Measurements from ENCODE around the gene NUBP2. TPM values are rescaled to one million over a fixed set of nuclear protein-coding genes. Genes with fewer than 3 reads are reported as not detected.

NUBP2 gene
- total RNA-seq, 4 donors from 2014 or later, result 15.3 to 165 (median 59.6) TPM

DNA sequence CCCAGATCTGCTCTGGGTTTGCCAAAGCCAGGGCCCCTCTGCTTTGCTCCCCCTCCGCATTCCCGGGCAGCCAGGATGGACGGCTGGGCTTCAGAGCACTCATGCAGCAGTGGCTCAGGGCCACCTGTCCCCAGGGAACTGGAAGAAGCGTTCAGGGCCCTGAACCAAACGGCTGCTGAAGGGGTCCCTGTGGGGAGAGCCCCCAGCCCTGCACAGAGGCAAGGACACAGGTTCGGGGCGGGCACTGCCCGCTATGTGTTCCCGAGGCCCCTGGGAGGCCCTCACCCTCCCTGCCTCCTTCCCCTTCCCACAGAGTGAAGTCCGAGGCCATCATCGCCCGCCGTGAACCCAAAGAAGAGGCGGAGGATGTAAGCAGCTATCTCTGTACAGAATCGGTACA is 21.8 kb upstream of the NUBP2 start:
- DNase-seq, result no peak
- in situ Hi-C loops (cut with MboI; ENCODE audit: low pct_ligation_motif_present in 1 of 4, low pct_unique_long_range_greater_than_20kb in 1 of 4, low sequenced_read_pairs in 3 of 4) (no loop called here), intact Hi-C loops (cut with DNase I; ENCODE audit: low total_unique reads) (no loop called here)
- 91 to 94% methylated on average over 6 to 15 of the region's 15 CpGs for WGBS, 2 donors (ENCODE audit: low coverage in 1 of 2)
- H3K27ac ChIP-seq, result no peak overlapping the region
- no peaks in the 10 kb centered on the region for H3K27me3 ChIP-seq
- H3K9me3 ChIP-seq, result no peaks in the 10 kb centered on the region
- peaks cover 0 to 5% (median 0%) of the 10 kb centered on the region in 4 donors for H3K36me3 ChIP-seq
- no peak overlapping the region for H3K4me3 ChIP-seq
- H3K4me1 ChIP-seq, result peaks cover 7 to 19% (median 13%) of the 10 kb centered on the region in 4 donors
- TF ChIP-seq POLR2AphosphoS5 (IDR thresholded peaks at IDR 0.05), result no peak
- TF ChIP-seq EP300 (IDR thresholded peaks at IDR 0.05; ENCODE audit: low read depth), result no peak
- TF ChIP-seq POLR2A (IDR thresholded peaks at IDR 0.05), result no peak
- TF ChIP-seq, protein P1, sequence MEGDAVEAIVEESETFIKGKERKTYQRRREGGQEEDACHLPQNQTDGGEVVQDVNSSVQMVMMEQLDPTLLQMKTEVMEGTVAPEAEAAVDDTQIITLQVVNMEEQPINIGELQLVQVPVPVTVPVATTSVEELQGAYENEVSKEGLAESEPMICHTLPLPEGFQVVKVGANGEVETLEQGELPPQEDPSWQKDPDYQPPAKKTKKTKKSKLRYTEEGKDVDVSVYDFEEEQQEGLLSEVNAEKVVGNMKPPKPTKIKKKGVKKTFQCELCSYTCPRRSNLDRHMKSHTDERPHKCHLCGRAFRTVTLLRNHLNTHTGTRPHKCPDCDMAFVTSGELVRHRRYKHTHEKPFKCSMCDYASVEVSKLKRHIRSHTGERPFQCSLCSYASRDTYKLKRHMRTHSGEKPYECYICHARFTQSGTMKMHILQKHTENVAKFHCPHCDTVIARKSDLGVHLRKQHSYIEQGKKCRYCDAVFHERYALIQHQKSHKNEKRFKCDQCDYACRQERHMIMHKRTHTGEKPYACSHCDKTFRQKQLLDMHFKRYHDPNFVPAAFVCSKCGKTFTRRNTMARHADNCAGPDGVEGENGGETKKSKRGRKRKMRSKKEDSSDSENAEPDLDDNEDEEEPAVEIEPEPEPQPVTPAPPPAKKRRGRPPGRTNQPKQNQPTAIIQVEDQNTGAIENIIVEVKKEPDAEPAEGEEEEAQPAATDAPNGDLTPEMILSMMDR (IDR thresholded peaks at IDR 0.05), result no peak

DNA sequence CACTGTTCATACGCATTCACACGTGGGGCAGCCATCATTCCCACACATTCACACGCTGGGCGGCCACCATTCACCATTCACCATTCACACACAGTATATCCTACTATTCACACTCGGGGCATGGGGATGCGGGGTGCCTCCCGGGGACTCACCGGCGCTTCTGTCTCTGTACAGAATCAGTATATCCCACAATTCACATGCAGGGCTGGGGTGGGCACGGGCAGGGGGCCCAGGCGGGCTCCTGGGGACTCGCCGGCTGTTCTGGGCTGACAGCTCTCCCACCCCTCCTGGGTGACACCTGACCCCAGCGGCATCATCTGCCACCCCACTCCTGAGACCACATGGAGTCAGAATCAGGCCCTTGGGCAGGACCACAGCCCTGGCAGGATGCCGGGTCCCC is 21.0 kb upstream of the NUBP2 start:
- intact Hi-C loops (cut with DNase I; ENCODE audit: low total_unique reads) (no loop called here), in situ Hi-C loops (cut with MboI; ENCODE audit: low pct_ligation_motif_present in 1 of 4, low pct_unique_long_range_greater_than_20kb in 1 of 4, low sequenced_read_pairs in 3 of 4) (no loop called here)
- Histone ChIP-seq H3K27me3 (no peaks in the 10 kb centered on the region), H3K9me3 (no peaks in the 10 kb centered on the region), H3K36me3 (peaks cover 0 to 9% (median 0%) of the 10 kb centered on the region in 4 donors), H3K27ac (no peak overlapping the region), H3K4me3 (no peak overlapping the region), H3K4me1 (peaks cover 7 to 17% (median 13%) of the 10 kb centered on the region in 4 donors)
- WGBS, 2 donors (ENCODE audit: low coverage in 1 of 2), result 94% methylated on average over 14 of the region's 15 CpGs; no CpG with 5 or more reads in 1 of the 2 donors
- no peak for TF ChIP-seq POLR2A (IDR thresholded peaks at IDR 0.05)
- TF ChIP-seq EP300 (IDR thresholded peaks at IDR 0.05; ENCODE audit: low read depth), result no peak
- TF ChIP-seq POLR2AphosphoS5 (IDR thresholded peaks at IDR 0.05), result no peak
- TF ChIP-seq, protein P1 (IDR thresholded peaks at IDR 0.05), result no peak
- DNase-seq, result no peak

DNA sequence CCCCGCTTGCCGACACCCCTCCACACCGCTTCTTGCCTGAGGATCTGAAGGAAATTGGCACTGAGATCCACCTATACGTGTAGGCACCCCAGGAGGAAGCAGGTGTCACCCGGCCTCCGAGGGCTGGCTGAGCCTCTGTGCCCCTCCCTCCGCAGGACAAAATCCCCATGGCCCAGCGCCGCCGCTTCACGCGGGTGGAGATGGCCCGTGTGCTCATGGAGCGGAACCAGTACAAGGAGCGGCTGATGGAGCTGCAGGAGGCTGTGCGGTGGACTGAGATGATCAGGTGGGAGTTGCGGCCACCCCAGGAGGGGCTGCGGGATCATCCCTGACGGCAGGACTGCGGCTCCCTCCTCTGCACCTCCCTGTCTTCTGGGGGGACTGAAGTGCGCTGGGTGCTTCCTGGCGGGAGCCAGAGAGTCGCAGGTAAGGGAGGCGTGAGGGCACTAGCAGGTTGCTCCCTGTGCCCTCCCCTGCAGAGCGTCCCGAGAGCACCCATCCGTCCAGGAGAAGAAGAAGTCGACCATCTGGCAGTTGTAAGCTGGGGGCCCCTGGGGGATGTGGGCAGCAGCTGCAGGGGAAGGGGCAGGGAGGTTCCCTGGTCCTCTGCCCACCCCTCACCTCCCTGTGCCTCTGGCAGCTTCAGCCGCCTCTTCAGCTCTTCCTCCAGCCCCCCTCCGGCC is 20.4 kb upstream of the NUBP2 start:
- WGBS, 2 donors (ENCODE audit: low coverage in 1 of 2), result 91% methylated on average over 30 of the region's 30 CpGs; no CpG with 5 or more reads in 1 of the 2 donors
- H3K36me3 ChIP-seq, result peaks cover 0 to 12% (median 0%) of the 10 kb centered on the region in 4 donors
- H3K4me3 ChIP-seq, result no peak overlapping the region

DNA sequence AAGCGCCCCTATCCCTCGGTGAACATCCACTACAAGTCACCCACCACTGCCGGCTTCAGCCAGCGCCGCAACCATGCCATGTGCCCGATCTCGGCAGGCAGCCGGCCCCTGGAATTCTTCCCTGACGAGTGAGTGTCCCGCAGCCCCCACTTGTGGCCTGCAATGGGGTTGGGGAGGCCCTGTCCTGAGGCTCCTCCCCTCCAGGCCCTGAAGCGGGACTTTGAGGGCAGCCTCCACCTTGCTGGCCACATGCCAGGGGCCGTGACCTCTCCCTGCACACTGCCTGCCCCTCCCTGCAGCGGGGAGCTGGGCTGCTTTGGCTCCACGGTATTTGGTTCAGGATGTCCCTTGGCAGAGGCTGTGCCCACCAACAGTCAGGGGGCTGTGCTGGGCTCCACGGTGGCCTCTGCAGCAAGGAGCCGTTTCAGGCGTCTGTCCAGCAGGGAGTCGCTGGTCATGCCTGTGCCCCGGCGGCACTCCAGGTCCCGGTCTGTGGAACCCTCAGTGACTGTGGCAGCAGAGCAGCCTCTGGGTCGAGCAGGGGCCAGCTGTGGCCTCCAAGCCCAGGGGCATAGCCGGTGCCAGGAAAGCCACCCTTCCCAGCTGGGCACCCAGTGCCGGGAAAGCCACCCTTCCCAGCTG is 19.8 kb upstream of the NUBP2 start:
- no peak for DNase-seq

More for the DNA sequence above, 20.4 kb upstream of the NUBP2 start:
- intact Hi-C loops (cut with DNase I; ENCODE audit: low total_unique reads), result no loop called here
- H3K9me3 ChIP-seq, result no peaks in the 10 kb centered on the region
- in situ Hi-C loops (cut with MboI; ENCODE audit: low pct_ligation_motif_present in 1 of 4, low pct_unique_long_range_greater_than_20kb in 1 of 4, low sequenced_read_pairs in 3 of 4), result no loop called here
- no peak for DNase-seq
- H3K27ac ChIP-seq, result no peak overlapping the region
- H3K4me1 ChIP-seq, result peaks cover 5 to 11% (median 10%) of the 10 kb centered on the region in 4 donors
- H3K27me3 ChIP-seq, result no peaks in the 10 kb centered on the region
- TF ChIP-seq POLR2AphosphoS5 (IDR thresholded peaks at IDR 0.05) (no peak), EP300 (IDR thresholded peaks at IDR 0.05; ENCODE audit: low read depth) (no peak), POLR2A (IDR thresholded peaks at IDR 0.05) (no peak)
- TF ChIP-seq, protein P1 (IDR thresholded peaks at IDR 0.05), result no peak

More for the DNA sequence above, 19.8 kb upstream of the NUBP2 start:
- H3K27me3 ChIP-seq, result no peaks in the 10 kb centered on the region
- TF ChIP-seq POLR2A (IDR thresholded peaks at IDR 0.05), result no peak
- no peak for TF ChIP-seq EP300 (IDR thresholded peaks at IDR 0.05; ENCODE audit: low read depth)
- TF ChIP-seq, protein P1 (IDR thresholded peaks at IDR 0.05), result no peak
- no peak for TF ChIP-seq POLR2AphosphoS5 (IDR thresholded peaks at IDR 0.05)
- no peaks in the 10 kb centered on the region for H3K9me3 ChIP-seq
- H3K4me3 ChIP-seq, result no peak overlapping the region
- in situ Hi-C loops (cut with MboI; ENCODE audit: low pct_ligation_motif_present in 1 of 4, low pct_unique_long_range_greater_than_20kb in 1 of 4, low sequenced_read_pairs in 3 of 4), result no loop called here
- H3K36me3 ChIP-seq, result peaks cover 0 to 12% (median 0%) of the 10 kb centered on the region in 4 donors
- WGBS, 2 donors (ENCODE audit: low coverage in 1 of 2), result 87% methylated on average over 20 of the region's 24 CpGs; no CpG with 5 or more reads in 1 of the 2 donors
- intact Hi-C loops (cut with DNase I; ENCODE audit: low total_unique reads), result no loop called here
- H3K27ac ChIP-seq, result no peak overlapping the region
- peaks cover 0 to 5% (median 5%) of the 10 kb centered on the region in 4 donors for H3K4me1 ChIP-seq

Measured in transverse colon (tissue), 4 donors.